Keratinocyte (primary cell): ENCODE measurements around the gene GASK1A.

Experiments used
- EZH2 ChIP-seq: IDR thresholded peaks from one replicate; pipeline ENCODE4 v1.6.1; 2012; ENCODE audit warnings: inconsistent platforms, mild to moderate bottlenecking, low read length, moderate library complexity
- TF ChIP-seq, protein P1 (sequence below), 3 experiments: IDR thresholded peaks in 1 of 3; conservative IDR thresholded peaks in 1 of 3; optimal IDR thresholded peaks in 1 of 3; 2 replicates in 2 of 3; 3 replicates in 1 of 3; pipeline versions ENCODE3 to v1.5.1; 2011; ENCODE audit warnings: low read length in 3 of 3, mild to moderate bottlenecking in 3 of 3, moderate library complexity in 2 of 3, control low read depth in 1 of 3, inconsistent platforms in 1 of 3; ENCODE audit not compliant: insufficient read depth in 2 of 3; ENCODE audit errors: extremely low read depth in 1 of 3

DNA sequence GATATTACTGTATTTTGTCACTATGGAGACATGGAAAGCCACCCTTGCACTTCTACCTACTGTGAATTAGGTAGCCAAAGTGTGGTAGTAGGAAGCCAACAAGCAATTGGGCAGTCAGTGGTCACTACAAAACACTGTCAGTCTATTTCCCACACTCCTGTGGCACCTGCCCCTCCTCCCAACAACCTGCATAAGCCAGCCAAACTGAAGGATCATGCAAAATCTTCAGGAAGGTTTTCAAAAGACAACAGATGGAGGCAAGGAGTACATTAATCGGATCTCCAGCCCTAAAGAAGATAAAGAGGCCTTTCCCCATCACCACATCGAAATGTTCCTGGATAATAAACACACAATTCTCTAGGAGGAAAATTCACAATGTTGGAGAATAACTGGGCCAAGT, 114.9 kb downstream of the GASK1A start:
- TF ChIP-seq, protein P1, sequence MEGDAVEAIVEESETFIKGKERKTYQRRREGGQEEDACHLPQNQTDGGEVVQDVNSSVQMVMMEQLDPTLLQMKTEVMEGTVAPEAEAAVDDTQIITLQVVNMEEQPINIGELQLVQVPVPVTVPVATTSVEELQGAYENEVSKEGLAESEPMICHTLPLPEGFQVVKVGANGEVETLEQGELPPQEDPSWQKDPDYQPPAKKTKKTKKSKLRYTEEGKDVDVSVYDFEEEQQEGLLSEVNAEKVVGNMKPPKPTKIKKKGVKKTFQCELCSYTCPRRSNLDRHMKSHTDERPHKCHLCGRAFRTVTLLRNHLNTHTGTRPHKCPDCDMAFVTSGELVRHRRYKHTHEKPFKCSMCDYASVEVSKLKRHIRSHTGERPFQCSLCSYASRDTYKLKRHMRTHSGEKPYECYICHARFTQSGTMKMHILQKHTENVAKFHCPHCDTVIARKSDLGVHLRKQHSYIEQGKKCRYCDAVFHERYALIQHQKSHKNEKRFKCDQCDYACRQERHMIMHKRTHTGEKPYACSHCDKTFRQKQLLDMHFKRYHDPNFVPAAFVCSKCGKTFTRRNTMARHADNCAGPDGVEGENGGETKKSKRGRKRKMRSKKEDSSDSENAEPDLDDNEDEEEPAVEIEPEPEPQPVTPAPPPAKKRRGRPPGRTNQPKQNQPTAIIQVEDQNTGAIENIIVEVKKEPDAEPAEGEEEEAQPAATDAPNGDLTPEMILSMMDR (optimal IDR thresholded peaks at IDR 0.05 in 1 of 3, IDR thresholded peaks at IDR 0.05 in 1 of 3, conservative IDR thresholded peaks at IDR 0.05 in 1 of 3; ENCODE audit: extremely low read depth in 1 of 3, insufficient read depth in 2 of 3, low read length in 3 of 3): no peak
- no peak for TF ChIP-seq EZH2
